ENCODE data around the gene FRMD4A.

FRMD4A gene

GRCh38 chr10:13873196-13873595, 457.5 kb downstream of the FRMD4A start:
- no peak for TF ChIP-seq CTCF (IDR thresholded peaks at IDR 0.05; ENCODE audit: low read depth, low read length)

GRCh38 chr10:13872411-13872810, 458.3 kb downstream of the FRMD4A start:
- Histone ChIP-seq H3K36me3 (no peaks in the 10 kb centered on the region), H3K27me3 (no peaks in the 10 kb centered on the region; the same call in 1 of the 2 replicates), H3K4me3 (ENCODE audit: low read depth, low read length) (no peak overlapping the region), H3K9me3 (no peaks in the 10 kb centered on the region), H3K4me1 (no peaks in the 10 kb centered on the region)
- no peak for TF ChIP-seq CTCF (IDR thresholded peaks at IDR 0.05; ENCODE audit: low read depth, low read length)
- DNase-seq = no peak

More at GRCh38 chr10:13873196-13873595, 457.5 kb downstream of the FRMD4A start:
- no peaks in the 10 kb centered on the region for H3K4me1 ChIP-seq
- no peaks in the 10 kb centered on the region for H3K36me3 ChIP-seq
- H3K4me3 ChIP-seq (ENCODE audit: low read depth, low read length) = no peak overlapping the region
- H3K27me3 ChIP-seq = no peaks in the 10 kb centered on the region; the same call in 1 of the 2 replicates
- DNase-seq = no peak
- no peaks in the 10 kb centered on the region for H3K9me3 ChIP-seq

GRCh38 chr10:13871776-13872175, 458.9 kb downstream of the FRMD4A start:
- H3K4me1 ChIP-seq = no peaks in the 10 kb centered on the region
- DNase-seq = no peak
- no peak overlapping the region for H3K4me3 ChIP-seq (ENCODE audit: low read depth, low read length)
- H3K36me3 ChIP-seq = no peaks in the 10 kb centered on the region
- H3K27me3 ChIP-seq = no peaks in the 10 kb centered on the region; the same call in 1 of the 2 replicates
- H3K9me3 ChIP-seq = no peaks in the 10 kb centered on the region
- TF ChIP-seq CTCF (IDR thresholded peaks at IDR 0.05; ENCODE audit: low read depth, low read length) = no peak

- Histone ChIP-seq H3K4me1 (no peaks in the 10 kb centered on the region), H3K36me3 (no peaks in the 10 kb centered on the region), H3K4me3 (ENCODE audit: low read depth, low read length) (no peak overlapping the region), H3K9me3 (no peaks in the 10 kb centered on the region), H3K27me3 (no peaks in the 10 kb centered on the region; the same call in 1 of the 2 replicates)
- no peak for DNase-seq
- TF ChIP-seq CTCF (IDR thresholded peaks at IDR 0.05; ENCODE audit: low read depth, low read length) = no peak
These were observed 459.7 kb downstream of the FRMD4A start for GRCh38 chr10:13871011-13871410.

- Histone ChIP-seq H3K27me3 (no peaks in the 10 kb centered on the region; the same call in 1 of the 2 replicates), H3K36me3 (no peaks in the 10 kb centered on the region), H3K4me1 (no peaks in the 10 kb centered on the region), H3K4me3 (ENCODE audit: low read depth, low read length) (no peak overlapping the region), H3K9me3 (no peaks in the 10 kb centered on the region)
- TF ChIP-seq CTCF (IDR thresholded peaks at IDR 0.05; ENCODE audit: low read depth, low read length) = no peak
- no peak for DNase-seq
These were observed 461.4 kb downstream of the FRMD4A start for GRCh38 chr10:13869295-13869664.

- TF ChIP-seq CTCF (IDR thresholded peaks at IDR 0.05; ENCODE audit: low read depth, low read length) = no peak
- Histone ChIP-seq H3K4me1 (no peaks in the 10 kb centered on the region), H3K27me3 (no peaks in the 10 kb centered on the region; the same call in 1 of the 2 replicates), H3K9me3 (no peaks in the 10 kb centered on the region), H3K36me3 (no peaks in the 10 kb centered on the region), H3K4me3 (ENCODE audit: low read depth, low read length) (no peak overlapping the region)
- DNase-seq = no peak
These were observed 462.0 kb downstream of the FRMD4A start for GRCh38 chr10:13868528-13869294.

Measured in BE2C (cell line).